Vagina (tissue), 2 donors: ENCODE measurements around the gene IYD.

ENCODE experiments used
- POLR2A ChIP-seq, 2 donors: fragments of 450-650 bp; IDR thresholded peaks; one replicate each; pipeline ENCODE4 v1.6.1; 2017; ENCODE audit warnings: antibody characterized with exemption in 2 of 2, mild to moderate bottlenecking in 2 of 2, moderate library complexity in 2 of 2
- POLR2AphosphoS5 ChIP-seq, 2 donors: sonication (generic); formaldehyde crosslinking; IDR thresholded peaks; one replicate each; pipeline ENCODE4 v1.9.0; 2017; ENCODE audit warnings: antibody characterized with exemption in 2 of 2, mild to moderate bottlenecking in 2 of 2, low read depth in 1 of 2; ENCODE audit not compliant: insufficient read depth in 1 of 2
- TF ChIP-seq, protein P1 (sequence below), 3 experiments: fragments of 450-650 bp in 2 of 3; fragments of 200-600 bp in 1 of 3; sonication (generic) in 1 of 3; IDR thresholded peaks; one replicate each; pipeline ENCODE4 v1.5.1; 2017 to 2019; ENCODE audit warnings: antibody characterized with exemption in 3 of 3, mild to moderate bottlenecking in 2 of 3, moderate library complexity in 2 of 3

DNA sequence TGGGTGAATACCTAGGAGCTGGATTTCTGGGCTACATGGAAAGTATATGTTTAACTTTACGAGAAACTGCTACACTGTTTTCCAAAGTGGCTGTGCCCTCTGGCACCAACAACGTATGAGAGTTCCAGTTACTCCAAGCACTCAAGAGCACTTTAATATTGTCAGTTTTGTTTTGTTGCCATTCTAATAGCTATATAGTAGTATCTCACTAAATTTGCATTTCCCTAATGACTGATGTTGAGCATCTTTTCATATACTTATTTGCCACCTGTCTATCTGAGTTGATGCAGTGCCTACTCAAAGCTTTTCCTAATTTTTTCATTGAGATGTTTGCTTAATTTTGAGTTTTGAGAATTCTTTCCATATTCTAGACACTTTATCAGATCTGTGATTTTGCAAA lies 76.7 kb downstream of the IYD start:
- TF ChIP-seq, protein P1, sequence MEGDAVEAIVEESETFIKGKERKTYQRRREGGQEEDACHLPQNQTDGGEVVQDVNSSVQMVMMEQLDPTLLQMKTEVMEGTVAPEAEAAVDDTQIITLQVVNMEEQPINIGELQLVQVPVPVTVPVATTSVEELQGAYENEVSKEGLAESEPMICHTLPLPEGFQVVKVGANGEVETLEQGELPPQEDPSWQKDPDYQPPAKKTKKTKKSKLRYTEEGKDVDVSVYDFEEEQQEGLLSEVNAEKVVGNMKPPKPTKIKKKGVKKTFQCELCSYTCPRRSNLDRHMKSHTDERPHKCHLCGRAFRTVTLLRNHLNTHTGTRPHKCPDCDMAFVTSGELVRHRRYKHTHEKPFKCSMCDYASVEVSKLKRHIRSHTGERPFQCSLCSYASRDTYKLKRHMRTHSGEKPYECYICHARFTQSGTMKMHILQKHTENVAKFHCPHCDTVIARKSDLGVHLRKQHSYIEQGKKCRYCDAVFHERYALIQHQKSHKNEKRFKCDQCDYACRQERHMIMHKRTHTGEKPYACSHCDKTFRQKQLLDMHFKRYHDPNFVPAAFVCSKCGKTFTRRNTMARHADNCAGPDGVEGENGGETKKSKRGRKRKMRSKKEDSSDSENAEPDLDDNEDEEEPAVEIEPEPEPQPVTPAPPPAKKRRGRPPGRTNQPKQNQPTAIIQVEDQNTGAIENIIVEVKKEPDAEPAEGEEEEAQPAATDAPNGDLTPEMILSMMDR (IDR thresholded peaks at IDR 0.05), result no peak
- TF ChIP-seq POLR2AphosphoS5 (IDR thresholded peaks at IDR 0.05; ENCODE audit: insufficient read depth in 1 of 2, low read depth in 1 of 2) (no peak), POLR2A (IDR thresholded peaks at IDR 0.05) (no peak)
